HepG2 (cell line): ENCODE measurements around the gene CYP11A1. TPM values are rescaled to one million over a fixed set of nuclear protein-coding genes. Genes with fewer than 3 reads are reported as not detected.

ENCODE experiments used
- ATAC-seq: fragments of 200-7000 bp; cut with Tn5 transposase; 3 replicates; pipeline ENCODE4 v1.9.1; 2020; ENCODE audit warnings: mild to moderate bottlenecking, moderate library complexity
- Bru-seq: library from RNA; stranded (reverse); fragments of 400-500 nt; gene quantifications from one replicate; lab custom pipeline; 2021; lab: Mats Ljungman, UMichigan
- BruChase-seq, 2 experiments: library from RNA; stranded (reverse); fragments of 400-500 nt; gene quantifications; one replicate each; lab custom pipeline; 2021; lab: Mats Ljungman, UMichigan
- BruUV-seq: library from RNA; stranded (reverse); fragments of 400-500 nt; replicated peaks from 2 replicates; lab custom pipeline; 2021; lab: Mats Ljungman, UMichigan
- CTCF ChIA-PET: fragments of 300-600 bp; formaldehyde crosslinking; extraction: SDS; loops from one replicate; lab custom pipeline; 2021; ENCODE audit warnings: low total read pairs, inconsistent platforms, low intra/inter-chr PET ratio; lab: Yijun Ruan, JAX
- POLR2A ChIA-PET: fragments of 350-600 bp; sonication (Branson Sonifier 250); formaldehyde crosslinking; loops from one replicate; lab custom pipeline; 2020; ENCODE audit warnings: antibody characterized with exemption, inconsistent platforms; lab: Yijun Ruan, JAX
- DNase-seq: peaks from one replicate; pipeline ENCODE4 v3.0.0-alpha.2; 2015; ENCODE audit warnings: low spot score
- FAIRE-seq: peaks from 3 replicates; lab custom pipeline; 2011; peaks lifted over from hg19 to GRCh38; lab: Jason Lieb, UNC
- H2AFZ ChIP-seq: one replicate; pipeline ENCODE4 v1.6.1; 2011; ENCODE audit warnings: low read length, inconsistent platforms
- H3K27ac ChIP-seq: fragments of 300-600 bp; 3 replicates; pipeline ENCODE4 v1.8.0; 2011; ENCODE audit warnings: mixed run types, mild to moderate bottlenecking, mixed read lengths, low read length, inconsistent platforms; ENCODE audit not compliant: insufficient read depth; ENCODE audit errors: extremely low read length
- H3K27me3 ChIP-seq, 2 experiments: fragments of 200-600 bp in 1 of 2; 2 replicates in 1 of 2; 3 replicates in 1 of 2; pipeline versions ENCODE4 v1.6.0 to v1.8.0; 2011; ENCODE audit warnings: low read length in 2 of 2, mild to moderate bottlenecking in 2 of 2, moderate library complexity in 2 of 2, inconsistent platforms in 1 of 2; ENCODE audit not compliant: insufficient read depth in 2 of 2, control insufficient read depth in 1 of 2
- H3K36me3 ChIP-seq, 2 experiments: fragments of 200-600 bp in 1 of 2; replicated peaks in 1 of 2; 2 replicates in 1 of 2; 3 replicates in 1 of 2; pipeline versions ENCODE4 v1.5.1 to v1.8.0; 2011; ENCODE audit warnings: low read length in 2 of 2, inconsistent platforms in 1 of 2; ENCODE audit not compliant: insufficient read depth in 2 of 2, control insufficient read depth in 1 of 2
- H3K4me1 ChIP-seq: 2 replicates; pipeline ENCODE4 v1.5.1; 2012; ENCODE audit warnings: low read length, inconsistent platforms; ENCODE audit not compliant: insufficient read depth
- H3K4me2 ChIP-seq: 2 replicates; pipeline ENCODE4 v1.6.0; 2011; ENCODE audit warnings: low read depth, low read length, inconsistent platforms
- H3K4me3 ChIP-seq, 3 experiments: fragments of 200-600 bp in 1 of 3; sonication (generic), shearing (Covaris generic) in 1 of 3; replicated peaks in 1 of 3; 2 replicates each; pipeline ENCODE4 v1.5.1; 2011 to 2016; ENCODE audit warnings: low read length in 3 of 3, inconsistent platforms in 2 of 3, low read depth in 2 of 3, mild to moderate bottlenecking in 2 of 3, control low read depth in 1 of 3, mixed read lengths in 1 of 3; ENCODE audit not compliant: insufficient read depth in 1 of 3
- H3K79me2 ChIP-seq: one replicate; pipeline ENCODE4 v1.6.1; 2011; ENCODE audit warnings: low read length, inconsistent platforms; ENCODE audit not compliant: insufficient read depth
- H3K9ac ChIP-seq: 2 replicates; pipeline ENCODE4 v1.6.0; 2011; ENCODE audit warnings: mild to moderate bottlenecking, low read depth, low read length, inconsistent platforms; ENCODE audit not compliant: insufficient read depth
- H3K9me3 ChIP-seq: 2 replicates; pipeline ENCODE4 v1.5.1; 2012; ENCODE audit warnings: mild to moderate bottlenecking, low read length
- H4K20me1 ChIP-seq: 2 replicates; pipeline ENCODE4 v1.6.0; 2011; ENCODE audit warnings: inconsistent platforms, mild to moderate bottlenecking, low read length, moderate library complexity; ENCODE audit not compliant: insufficient read depth
- MED1 ChIP-seq: sonication (generic); formaldehyde crosslinking; IDR thresholded peaks from 2 replicates; pipeline ENCODE4 v1.4.0; 2020; ENCODE audit warnings: missing genetic modification reagents
- RAD51 ChIP-seq: fragments of 450-650 bp; IDR thresholded peaks from 2 replicates; pipeline ENCODE4 v1.6.1; 2016; ENCODE audit warnings: borderline replicate concordance
- ZNF331 ChIP-seq: sonication (generic); formaldehyde crosslinking; IDR thresholded peaks from 2 replicates; pipeline ENCODE4 v1.4.0; 2020; ENCODE audit warnings: missing genetic modification reagents
- WGBS: methylation state at CpG from one replicate; pipeline ENCODE4 v1.1.6; 2017; ENCODE audit warnings: low lambda C conversion rate; 5-methylcytosine and 5-hydroxymethylcytosine counted together
- in situ Hi-C: cut with HindIII; loops from 2 replicates; pipeline ENCODE4 v1.10.0; 2017; ENCODE audit warnings: low pct_unique_long_range_greater_than_20kb; ENCODE audit not compliant: extremely low pct_ligation_motif_present
- intact Hi-C: fragments of 100-400 bp; cut with micrococcal nuclease; formaldehyde crosslinking; loops from one replicate; pipeline ENCODE4 v1.10.0; 2022; ENCODE audit not compliant: unreplicated experiment
- long read RNA-seq, 2 experiments: library from RNA in 1 of 2; library from polyadenylated mRNA in 1 of 2; stranded (forward) in 1 of 2; unstranded in 1 of 2; transcript quantifications; one replicate each; pipeline ENCODE4 v2.0.0, GENCODE V29; 2019 to 2022
- polyA minus RNA-seq, 3 experiments: library from RNA; depleted of rRNA, polyadenylated mRNA; stranded (reverse); fragments of >200 nt; gene quantifications; 2 replicates each; pipeline ENCODE4 v1.2.3, GENCODE V29; 2011; ENCODE audit warnings: low replicate concordance in 1 of 3
- polyA plus RNA-seq, 8 experiments: library from polyadenylated mRNA; depleted of rRNA in 3 of 8; stranded (reverse) in 7 of 8; unstranded in 1 of 8; fragments of >200 nt; fragmentation: Illumina TruSeq in 4 of 8; extraction: Trizol in 4 of 8; gene quantifications; 2 replicates each; pipeline versions ENCODE4 v1.2.1 to v1.2.3, GENCODE V29; 2011 to 2016; ENCODE audit warnings: low read depth in 4 of 8, missing spikeins in 1 of 8, mixed read lengths in 1 of 8; ENCODE audit not compliant: insufficient read depth in 1 of 8
- total RNA-seq, 5 experiments: library from RNA; depleted of rRNA; stranded (reverse); fragments of >200 nt; fragmentation: Illumina TruSeq; extraction: Trizol; gene quantifications; 2 replicates each; pipeline ENCODE4 v1.2.3, GENCODE V29; 2016; ENCODE audit warnings: low read depth in 1 of 5
- TF ChIP-seq, protein P1 (sequence below): sonication (generic); formaldehyde crosslinking; IDR thresholded peaks from 2 replicates; pipeline ENCODE4 v1.8.1; 2023; ENCODE audit warnings: mild to moderate bottlenecking, moderate library complexity, missing genetic modification reagents

The CYP11A1 gene
- total RNA-seq (2016; rRNA removed; fragmentation: Illumina TruSeq; extraction: Trizol) = 0.66 and 0.86 TPM in 2 replicates
- total RNA-seq (2016; cell fraction: cytosol; rRNA removed; fragmentation: Illumina TruSeq; extraction: Trizol; ENCODE audit: low read depth) = 0.30 and 0.62 TPM in 2 replicates
- total RNA-seq (2016; cell fraction: insoluble cytoplasmic fraction; rRNA removed; fragmentation: Illumina TruSeq; extraction: Trizol) = 0.43 and 0.71 TPM in 2 replicates
- 0.65 and 0.74 TPM in 2 replicates for total RNA-seq (2016; cell fraction: membrane; rRNA removed; fragmentation: Illumina TruSeq; extraction: Trizol)
- total RNA-seq (2016; cell fraction: nucleus; rRNA removed; fragmentation: Illumina TruSeq; extraction: Trizol) = 0.40 and 0.66 TPM in 2 replicates
- 0.92 and 1.4 TPM in 2 replicates for polyA plus RNA-seq (2011; rRNA removed)
- 0.98 and 1.0 TPM in 2 replicates for polyA plus RNA-seq (2011; cell fraction: cytosol; rRNA removed)
- polyA plus RNA-seq (2011; cell fraction: nucleus; rRNA removed) = 1.5 and 1.8 TPM in 2 replicates
- polyA plus RNA-seq (2012) = 0.54 and 0.73 TPM in 2 replicates
- 0.26 and 0.61 TPM in 2 replicates for polyA plus RNA-seq (2016; cell fraction: cytosol; fragmentation: Illumina TruSeq; extraction: Trizol; ENCODE audit: low read depth)
- polyA plus RNA-seq (2016; cell fraction: insoluble cytoplasmic fraction; fragmentation: Illumina TruSeq; extraction: Trizol; ENCODE audit: low read depth) = 0.66 and 0.83 TPM in 2 replicates
- polyA plus RNA-seq (2016; cell fraction: membrane; fragmentation: Illumina TruSeq; extraction: Trizol; ENCODE audit: low read depth) = 0.36 and 0.45 TPM in 2 replicates
- 0.64 and 0.93 TPM in 2 replicates for polyA plus RNA-seq (2016; cell fraction: nucleus; fragmentation: Illumina TruSeq; extraction: Trizol; ENCODE audit: insufficient read depth, low read depth)
- 1.6 and 8.2 TPM in 2 replicates for polyA minus RNA-seq (2011; rRNA and poly(A)+ RNA removed; ENCODE audit: low replicate concordance)
- 0.99 TPM in 1 of 2 replicates, not detected in the other for polyA minus RNA-seq (2011; cell fraction: cytosol; rRNA and poly(A)+ RNA removed)
- polyA minus RNA-seq (2011; cell fraction: nucleus; rRNA and poly(A)+ RNA removed) = 0.39 and 0.87 TPM in 2 replicates
- percentile 37 among the genes with signal in this experiment for Bru-seq, nascent RNA
- BruChase-seq, experiment 1, labeled RNA remaining after a 6-hour chase = percentile 23 among the genes with signal in this experiment
- percentile 33 among the genes with signal in this experiment for BruChase-seq, experiment 2, labeled RNA remaining after a 2-hour chase
- long read RNA-seq, experiment 1 = 0 reads
- long read RNA-seq, experiment 2, partial matches to known transcripts = 0 of 1 reads
- long read RNA-seq, experiment 2, other reads (novel, unspliced or antisense) = 0 of 1 reads

DNA sequence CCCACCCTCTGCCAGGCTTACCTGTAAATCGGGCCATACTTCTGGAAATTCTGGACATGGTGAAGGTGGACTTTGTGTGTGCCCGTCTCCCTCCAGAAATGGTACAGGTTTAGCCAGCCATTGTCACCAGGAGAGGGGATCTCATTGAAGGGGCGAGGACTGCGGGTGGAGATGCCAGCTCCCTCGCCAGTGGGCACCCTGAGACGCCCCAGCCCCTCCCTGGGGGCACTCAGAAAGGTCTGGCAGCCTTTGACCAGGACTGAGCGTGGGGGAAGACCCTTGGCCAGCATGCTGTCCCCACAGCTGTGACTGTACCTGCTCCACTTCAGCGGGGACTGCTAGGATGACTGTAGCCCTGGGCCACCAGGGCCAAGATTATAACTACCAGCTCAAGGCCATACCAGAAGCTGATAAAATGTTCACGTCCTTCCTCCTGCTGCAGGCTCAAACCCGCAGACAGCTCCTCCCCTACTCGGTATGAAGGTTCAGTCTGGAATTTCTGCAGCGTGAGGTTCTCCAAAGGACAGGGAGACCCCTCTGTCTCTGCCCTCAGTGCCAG lies at the start of gene CYP11A1:
CYP11A1 (minus strand) TSS at position 351 of the 559 bp plus-strand sequence; CDS start at position 290, 61 bp downstream.
- in situ Hi-C loops = no loop called here
- intact Hi-C loops = no loop called here

More for the DNA sequence above, at the start of gene CYP11A1:
- peak within 1 kb of the TSS; percentile 91 for H3K4me2 ChIP-seq
- BruUV-seq = no TSS peak
- DNase-seq = no peak
- 77% methylated on average over 10 of the region's 12 CpGs for WGBS
- CTCF ChIA-PET = no interaction called here
- TF ChIP-seq, protein P1, sequence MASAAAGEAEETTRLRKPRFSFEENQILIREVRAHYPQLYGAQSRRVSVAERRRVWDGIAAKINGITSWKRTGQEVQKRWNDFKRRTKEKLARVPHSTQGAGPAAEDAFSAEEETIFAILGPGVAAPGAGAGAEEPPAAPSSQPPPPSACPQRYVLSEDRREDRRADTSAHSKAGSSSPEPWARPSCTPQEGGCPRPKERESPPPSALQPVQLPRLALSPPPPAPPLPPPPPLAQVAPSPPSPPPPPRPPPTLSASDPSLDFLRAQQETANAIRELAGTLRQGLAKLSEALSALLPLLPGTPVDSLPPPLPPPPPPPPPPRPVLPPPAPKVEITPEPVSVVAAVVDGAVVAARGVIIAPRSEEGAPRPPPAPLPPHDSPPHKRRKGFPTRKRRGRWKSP (CRISPR knock-in tag) = no peak
- TF ChIP-seq MED1 (CRISPR knock-in tag) = no peak
- no peak for TF ChIP-seq ZNF331 (CRISPR knock-in tag)
- TF ChIP-seq RAD51 = no peak
- H3K4me1 ChIP-seq = peaks cover 30% of the 10 kb centered on the region
- no peaks in the 10 kb centered on the region for H3K79me2 ChIP-seq
- no peaks in the 10 kb centered on the region for H4K20me1 ChIP-seq
- H3K27ac ChIP-seq = no peak within 1 kb of the TSS
- no peak for FAIRE-seq
- H3K9ac ChIP-seq = no peak within 1 kb of the TSS
- H3K27me3 ChIP-seq = peaks cover 3 to 20% of the 10 kb centered on the region in 2 experiments
- POLR2A ChIA-PET = no interaction called here
- no peaks in the 10 kb centered on the region for H3K36me3 ChIP-seq
- ATAC-seq = no peak
- no peaks in the 10 kb centered on the region for H3K9me3 ChIP-seq
- H2AFZ ChIP-seq = no peak within 1 kb of the TSS
- peak within 1 kb of the TSS in 1 of 3 experiments; percentile 66; a peak in 1 of 6 replicates for H3K4me3 ChIP-seq
